Esophagus muscularis mucosa (tissue), 3 donors: Measurements from ENCODE around the gene HAO1.

ENCODE experiments used
- POLR2A ChIP-seq: fragments of 450-650 bp; IDR thresholded peaks from one replicate; pipeline ENCODE4 v1.6.1; 2017; ENCODE audit warnings: antibody characterized with exemption, moderate library complexity, mild to moderate bottlenecking, low read depth
- POLR2AphosphoS5 ChIP-seq, 2 donors: sonication (generic); formaldehyde crosslinking; IDR thresholded peaks; one replicate each; pipeline ENCODE4 v1.6.1; 2017; ENCODE audit warnings: antibody characterized with exemption in 2 of 2
- TF ChIP-seq, protein P1 (sequence below), 3 experiments: fragments of 200-600 bp in 2 of 3; fragments of 450-650 bp in 1 of 3; sonication (generic) in 2 of 3; IDR thresholded peaks; one replicate each; pipeline ENCODE4 v1.5.1; 2017 to 2019; ENCODE audit warnings: antibody characterized with exemption in 3 of 3, mild to moderate bottlenecking in 2 of 3, moderate library complexity in 1 of 3

DNA sequence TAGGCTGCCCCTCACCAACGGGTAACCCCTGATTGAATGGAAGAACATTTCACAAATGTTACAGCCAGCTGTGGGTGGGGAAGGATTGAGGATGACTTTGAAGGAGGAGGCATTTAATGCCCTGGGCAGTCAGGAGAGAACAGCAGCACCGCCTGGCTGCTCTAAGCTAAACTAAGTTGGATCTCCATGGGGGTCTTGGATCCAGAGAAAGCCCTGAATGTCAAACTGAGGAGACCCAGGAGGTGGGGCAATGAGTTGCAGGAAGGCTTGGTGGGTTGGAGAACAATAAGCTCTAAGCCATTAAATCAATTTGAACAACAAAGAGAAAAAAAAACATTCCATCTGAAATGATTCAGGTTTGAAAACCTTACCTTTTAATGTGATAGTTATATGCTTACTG is 43.9 kb upstream of the HAO1 start:
- TF ChIP-seq POLR2AphosphoS5 (IDR thresholded peaks at IDR 0.05), result no peak
- no peak for TF ChIP-seq POLR2A
- TF ChIP-seq, protein P1, sequence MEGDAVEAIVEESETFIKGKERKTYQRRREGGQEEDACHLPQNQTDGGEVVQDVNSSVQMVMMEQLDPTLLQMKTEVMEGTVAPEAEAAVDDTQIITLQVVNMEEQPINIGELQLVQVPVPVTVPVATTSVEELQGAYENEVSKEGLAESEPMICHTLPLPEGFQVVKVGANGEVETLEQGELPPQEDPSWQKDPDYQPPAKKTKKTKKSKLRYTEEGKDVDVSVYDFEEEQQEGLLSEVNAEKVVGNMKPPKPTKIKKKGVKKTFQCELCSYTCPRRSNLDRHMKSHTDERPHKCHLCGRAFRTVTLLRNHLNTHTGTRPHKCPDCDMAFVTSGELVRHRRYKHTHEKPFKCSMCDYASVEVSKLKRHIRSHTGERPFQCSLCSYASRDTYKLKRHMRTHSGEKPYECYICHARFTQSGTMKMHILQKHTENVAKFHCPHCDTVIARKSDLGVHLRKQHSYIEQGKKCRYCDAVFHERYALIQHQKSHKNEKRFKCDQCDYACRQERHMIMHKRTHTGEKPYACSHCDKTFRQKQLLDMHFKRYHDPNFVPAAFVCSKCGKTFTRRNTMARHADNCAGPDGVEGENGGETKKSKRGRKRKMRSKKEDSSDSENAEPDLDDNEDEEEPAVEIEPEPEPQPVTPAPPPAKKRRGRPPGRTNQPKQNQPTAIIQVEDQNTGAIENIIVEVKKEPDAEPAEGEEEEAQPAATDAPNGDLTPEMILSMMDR (IDR thresholded peaks at IDR 0.05), result no peak
